HG03342 (cell line): ENCODE data around the gene ABCA7.

Source experiments
- ATAC-seq: cut with Tn5 transposase; IDR thresholded peaks from one replicate; pipeline ENCODE4 v1.9.1; 2021; ENCODE audit warnings: mild to moderate bottlenecking, moderate library complexity; ENCODE audit not compliant: unreplicated experiment

Gene ABCA7

GRCh38 chr19:1086613-1087012, 46.7 kb downstream of the ABCA7 start:
- no peak for ATAC-seq

GRCh38 chr19:1087813-1088415, 48.0 kb downstream of the ABCA7 start:
- no peak for ATAC-seq

GRCh38 chr19:1088416-1089010, 48.6 kb downstream of the ABCA7 start:
- no peak for ATAC-seq

GRCh38 chr19:1089126-1089771, 49.3 kb downstream of the ABCA7 start:
- ATAC-seq, result no peak

GRCh38 chr19:1089891-1090290, 50.0 kb downstream of the ABCA7 start:
- ATAC-seq, result no peak

GRCh38 chr19:1090731-1091543, 51.0 kb downstream of the ABCA7 start:
- no peak for ATAC-seq

- ATAC-seq, result no peak
These were observed 51.8 kb downstream of the ABCA7 start for GRCh38 chr19:1091544-1092175.

- ATAC-seq, result no peak
These were observed 53.4 kb downstream of the ABCA7 start for GRCh38 chr19:1093330-1093729.

GRCh38 chr19:1093811-1094553, 54.1 kb downstream of the ABCA7 start:
- ATAC-seq, result no peak

GRCh38 chr19:1094655-1094977, 54.7 kb downstream of the ABCA7 start:
- no peak for ATAC-seq

- peak; percentile 89 for ATAC-seq
These were observed 55.2 kb downstream of the ABCA7 start, which contains the start of gene POLR2E for GRCh38 chr19:1094978-1095701. POLR2E (minus strand) TSS chr19:1095375; CDS start chr19:1095315, 60 bp downstream.

- no peak for ATAC-seq
These were observed 57.9 kb downstream of the ABCA7 start for GRCh38 chr19:1097810-1098176.

- no peak for ATAC-seq
These were observed 58.5 kb downstream of the ABCA7 start for GRCh38 chr19:1098177-1099051.

GRCh38 chr19:1101337-1101698, 61.4 kb downstream of the ABCA7 start:
- no peak for ATAC-seq

- ATAC-seq, result no peak
These were observed 62.7 kb downstream of the ABCA7 start for GRCh38 chr19:1102407-1103131.

GRCh38 chr19:1103132-1103707, 63.3 kb downstream of the ABCA7 start:
- ATAC-seq, result no peak

- ATAC-seq, result peak; percentile 65
These were observed 63.9 kb downstream of the ABCA7 start, which contains the start of gene GPX4 for GRCh38 chr19:1103708-1104310. GPX4 (plus strand) TSS chr19:1103994; CDS start chr19:1104044, 50 bp downstream.
